Measurements from ENCODE around the gene FTL.
"Not testable (repeated sequence)": the region's sequence is repeated elsewhere in the genome, so short reads cannot be mapped to it uniquely, and the experiment has no call there.

Gene FTL

GRCh38 chr19:48965040-48965805 lies at the start of gene FTL:
TSS of gene FTL (plus strand) at chr19:48965309. CDS start at chr19:48965508, 199 bp downstream.
- peak; percentile 94 to 96 for DNase-seq

- no peak for DNase-seq
Observed at GRCh38 chr19:48915757-48916156, 49.4 kb upstream of the FTL start.

GRCh38 chr19:48918071-48918470 lies 47.0 kb upstream of the FTL start:
- no peak for DNase-seq

- DNase-seq, result no peak
Observed at GRCh38 chr19:48918801-48919247, 46.3 kb upstream of the FTL start.

- not testable (repeated sequence) for DNase-seq
Observed at GRCh38 chr19:48919271-48919670, 45.8 kb upstream of the FTL start.

GRCh38 chr19:48920949-48921348 lies 44.2 kb upstream of the FTL start:
- DNase-seq, result no peak

- DNase-seq, result no peak
Observed at GRCh38 chr19:48921721-48922500, 43.2 kb upstream of the FTL start.

GRCh38 chr19:48922548-48923490 lies 42.3 kb upstream of the FTL start:
- no peak for DNase-seq

GRCh38 chr19:48925240-48925843 lies 39.8 kb upstream of the FTL start:
- DNase-seq, result no peak

- not testable (repeated sequence) for DNase-seq
Observed at GRCh38 chr19:48925890-48926289, 39.2 kb upstream of the FTL start.

GRCh38 chr19:48926909-48927308 lies 38.2 kb upstream of the FTL start:
- no peak for DNase-seq

- not testable (repeated sequence) for DNase-seq
Observed at GRCh38 chr19:48927692-48928091, 37.4 kb upstream of the FTL start.

GRCh38 chr19:48928164-48929025 lies 36.7 kb upstream of the FTL start:
- no peak for DNase-seq

GRCh38 chr19:48933382-48933932 lies 31.7 kb upstream of the FTL start, which contains the start of gene DHDH:
TSS of gene DHDH (plus strand) at chr19:48933699. CDS start at chr19:48933722, 23 bp downstream.
- DNase-seq, result peak; percentile 75 to 88

- no peak for DNase-seq
Observed at GRCh38 chr19:48934837-48935236, 30.3 kb upstream of the FTL start.

GRCh38 chr19:48935864-48936263 lies 29.2 kb upstream of the FTL start:
- no peak for DNase-seq

- no peak for DNase-seq
Observed at GRCh38 chr19:48938256-48938655, 26.9 kb upstream of the FTL start.

GRCh38 chr19:48940902-48941301 lies 24.2 kb upstream of the FTL start:
- DNase-seq, result no peak

- no peak for DNase-seq
Observed at GRCh38 chr19:48943081-48943480, 22.0 kb upstream of the FTL start.

- no peak for DNase-seq
Observed at GRCh38 chr19:48945415-48945814, 19.7 kb upstream of the FTL start.

GRCh38 chr19:48945817-48946216 lies 19.3 kb upstream of the FTL start:
- no peak for DNase-seq
